Endometrium (tissue), 2 donors: Measurements from ENCODE around the gene RRP1B.
"Not testable (repeated sequence)": the region's sequence is repeated elsewhere in the genome, so short reads cannot be mapped to it uniquely, and the experiment has no call there.

Source experiments
- FAIRE-seq: peaks from 2 replicates; lab custom pipeline; 2012; peaks lifted over from hg19 to GRCh38; lab: Jason Lieb, UNC
- donor health status: control.
- donor health status: control.

RRP1B gene

DNA sequence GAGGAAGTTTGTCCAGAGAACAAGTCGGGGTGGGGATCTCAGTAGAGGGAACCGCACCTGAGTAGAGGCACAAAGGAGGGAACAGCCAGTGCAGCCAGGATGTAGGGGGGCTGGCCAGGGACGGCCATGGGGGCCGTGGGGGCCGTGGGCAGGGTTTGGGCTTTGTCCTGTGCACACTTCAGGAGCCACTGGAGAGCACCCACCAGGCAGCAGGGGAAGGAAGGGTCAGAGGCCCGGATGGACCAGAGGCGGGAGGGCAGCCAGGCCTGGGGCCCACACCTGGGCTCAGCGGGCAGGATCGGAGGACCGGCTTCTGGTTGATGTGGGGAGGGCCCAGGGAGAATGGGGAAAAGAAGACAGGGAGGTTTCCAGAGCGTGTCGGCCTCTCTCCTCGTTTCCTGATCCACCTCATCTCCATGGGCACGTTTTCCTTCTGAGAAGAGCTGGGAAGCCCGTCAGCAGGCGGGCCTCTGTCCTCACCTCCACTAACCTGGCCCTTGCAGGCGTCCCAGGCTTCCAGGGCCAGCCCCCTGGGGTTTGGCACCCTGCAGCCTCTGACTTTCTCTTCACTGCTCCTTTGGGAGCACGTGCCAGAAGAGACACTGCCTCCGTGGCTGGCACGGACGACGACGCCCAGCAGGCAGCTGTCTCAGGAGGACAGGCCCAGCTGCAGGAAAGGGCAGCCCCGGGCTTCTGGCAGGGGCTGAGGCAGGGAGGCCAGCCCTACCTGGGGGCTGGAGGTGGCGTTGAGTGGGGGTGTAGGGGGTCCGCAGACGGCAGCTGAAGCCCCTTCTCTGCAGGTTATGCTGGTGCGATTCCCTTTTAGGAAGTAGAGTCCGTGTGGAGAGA lies 42.8 kb downstream of the RRP1B start:
- FAIRE-seq, result no peak

DNA sequence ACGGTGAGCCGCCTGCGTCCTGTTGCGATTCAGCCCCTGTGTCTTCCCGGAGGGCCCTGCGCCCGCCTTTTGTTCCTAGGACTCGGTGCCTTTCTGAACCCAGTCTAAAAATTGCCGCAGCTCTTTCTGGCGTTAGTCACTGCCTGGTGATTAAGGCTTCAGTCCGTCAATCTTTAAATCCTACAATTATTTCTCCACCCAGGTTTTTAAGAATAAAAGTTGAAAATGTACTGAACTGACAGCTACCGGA lies 43.4 kb downstream of the RRP1B start:
- no peak for FAIRE-seq

DNA sequence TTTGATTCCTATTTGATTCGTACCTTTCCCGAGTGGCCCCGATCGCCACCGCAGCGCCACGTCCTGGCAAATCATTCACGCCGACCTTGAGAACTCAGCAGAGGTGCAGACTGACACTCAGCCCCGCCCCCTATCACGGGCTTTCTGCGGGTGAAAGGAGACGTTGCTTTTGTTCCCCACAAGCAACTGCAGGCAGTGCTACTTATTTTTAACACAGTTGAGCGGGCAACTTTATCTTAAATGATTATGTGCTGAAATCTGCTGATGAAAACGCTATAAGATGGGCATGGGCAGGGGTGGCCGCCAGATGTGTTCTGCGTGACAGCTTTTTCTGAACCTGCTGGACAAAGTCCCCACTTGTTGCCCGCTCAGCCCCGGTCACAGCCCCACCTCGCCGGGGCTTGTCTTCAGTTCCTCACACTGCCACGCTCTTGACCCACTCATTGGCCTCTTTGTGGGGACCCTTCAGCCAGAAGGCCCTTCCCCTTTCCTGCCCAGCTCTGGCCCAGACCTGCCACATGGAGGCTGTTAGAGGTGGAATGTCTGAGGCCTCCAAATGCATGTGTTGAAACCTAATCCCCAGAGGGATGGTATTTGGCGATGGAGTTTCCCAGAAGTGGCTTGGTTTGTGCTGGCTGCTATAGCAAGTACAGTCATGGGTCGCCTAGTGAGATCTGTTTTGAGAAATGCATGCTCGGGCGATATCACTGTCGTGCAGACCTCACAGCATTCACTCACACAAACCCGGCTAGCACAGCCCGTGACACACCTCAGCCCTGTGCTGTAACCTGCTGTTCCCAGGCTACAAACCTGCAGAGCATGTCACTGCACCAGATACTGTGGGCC lies 43.9 kb downstream of the RRP1B start:
- no peak for FAIRE-seq

DNA sequence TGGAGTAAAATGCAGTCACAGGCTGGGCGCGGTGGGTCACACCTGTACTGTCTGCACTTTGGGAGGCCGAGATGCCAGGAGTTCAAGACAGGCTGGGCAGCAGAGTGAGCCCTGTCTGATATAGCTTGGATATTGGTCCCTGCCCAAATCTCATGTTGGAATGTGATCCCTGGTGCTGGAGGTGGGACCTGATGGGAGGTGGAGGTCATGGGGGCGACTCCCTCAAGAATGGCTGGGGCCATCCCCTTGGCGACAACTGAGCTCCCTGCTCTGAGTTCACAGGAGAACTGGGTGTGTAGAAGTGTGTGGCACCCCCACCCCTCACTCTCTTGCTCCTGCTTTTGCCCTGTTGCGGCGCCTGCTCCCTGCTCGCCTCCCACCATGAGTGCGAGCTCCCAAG lies 48.1 kb downstream of the RRP1B start:
- FAIRE-seq, result no peak

DNA sequence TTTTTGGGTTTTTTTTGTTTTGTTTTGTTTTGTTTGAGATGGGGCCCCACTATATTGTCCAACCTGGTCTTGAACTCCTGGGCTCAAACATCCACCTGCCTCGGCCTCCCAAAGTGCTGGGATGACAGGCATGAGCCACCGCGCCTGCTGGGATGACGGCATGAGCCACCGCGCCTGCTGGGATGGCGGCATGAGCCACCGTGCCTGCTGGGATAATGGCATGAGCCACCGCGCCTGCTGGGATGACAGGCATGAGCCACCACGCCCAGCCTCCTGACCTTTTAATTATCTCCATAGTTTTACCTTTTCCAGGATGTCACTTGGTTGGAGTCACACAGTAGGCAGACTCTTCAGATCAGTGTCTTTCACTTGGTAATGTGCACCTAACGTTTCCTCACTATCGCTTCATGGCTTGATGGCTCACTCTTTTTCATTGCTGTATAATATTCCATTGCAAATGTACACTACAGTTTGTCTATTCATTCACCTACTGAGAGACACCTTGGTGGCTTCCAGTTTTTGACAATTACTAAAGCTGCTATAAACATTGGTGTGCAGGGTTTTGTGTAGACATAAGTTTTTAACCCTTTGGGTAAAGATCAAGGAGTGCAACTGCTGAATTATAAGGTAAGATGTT lies 49.5 kb downstream of the RRP1B start:
- FAIRE-seq, result no peak

DNA sequence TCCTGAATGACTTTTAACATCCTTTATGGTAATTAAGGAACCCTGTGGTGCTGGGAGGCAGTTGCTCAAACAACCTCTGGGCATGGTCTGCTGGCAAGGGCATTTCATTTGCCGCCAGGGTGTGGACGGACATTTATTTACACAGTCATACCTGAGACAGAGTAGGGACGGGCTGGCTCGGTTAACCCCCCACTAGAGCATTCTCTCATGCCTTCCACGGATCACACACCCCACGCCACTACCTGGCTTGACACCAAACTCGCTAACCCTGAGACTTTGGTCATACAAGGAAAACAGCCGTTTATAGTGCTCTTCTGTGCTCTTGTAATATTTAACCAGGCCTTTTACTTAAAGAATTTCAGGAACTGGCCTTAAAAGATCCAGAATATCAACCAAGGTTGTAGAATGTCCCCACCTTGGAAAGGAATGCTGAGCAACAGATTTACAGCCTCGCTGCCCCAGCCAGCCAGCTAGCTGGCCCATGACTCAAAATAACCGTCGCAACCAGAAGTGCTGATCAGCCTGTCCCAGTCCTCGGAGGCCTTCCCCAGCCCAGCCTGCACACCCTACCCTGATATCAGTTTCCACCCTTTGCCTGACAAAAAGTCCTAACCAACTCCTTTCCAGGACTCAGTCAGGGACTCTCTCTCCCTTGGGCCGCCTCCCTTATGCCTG lies 53.0 kb downstream of the RRP1B start:
- no peak for FAIRE-seq

DNA sequence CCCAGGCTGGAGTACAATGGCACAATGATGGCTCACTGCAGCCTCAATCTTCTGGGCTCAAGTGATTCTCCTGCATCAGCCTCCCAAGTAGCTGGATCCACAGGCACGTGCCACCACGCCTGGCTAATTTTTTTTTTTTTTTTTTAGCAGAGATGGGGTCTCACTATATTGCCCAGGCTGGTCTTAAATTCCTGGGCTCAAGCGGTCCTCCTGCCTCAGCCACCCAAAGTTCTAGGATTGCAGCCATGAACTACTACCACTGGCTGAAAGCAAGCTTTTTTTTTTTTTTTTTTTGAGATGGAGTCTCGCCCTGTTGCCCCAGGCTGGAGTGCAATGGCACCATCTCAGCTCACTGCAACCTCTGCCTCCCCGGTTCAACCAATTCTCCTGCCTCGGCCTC lies 53.8 kb downstream of the RRP1B start:
- FAIRE-seq, result not testable (repeated sequence)

DNA sequence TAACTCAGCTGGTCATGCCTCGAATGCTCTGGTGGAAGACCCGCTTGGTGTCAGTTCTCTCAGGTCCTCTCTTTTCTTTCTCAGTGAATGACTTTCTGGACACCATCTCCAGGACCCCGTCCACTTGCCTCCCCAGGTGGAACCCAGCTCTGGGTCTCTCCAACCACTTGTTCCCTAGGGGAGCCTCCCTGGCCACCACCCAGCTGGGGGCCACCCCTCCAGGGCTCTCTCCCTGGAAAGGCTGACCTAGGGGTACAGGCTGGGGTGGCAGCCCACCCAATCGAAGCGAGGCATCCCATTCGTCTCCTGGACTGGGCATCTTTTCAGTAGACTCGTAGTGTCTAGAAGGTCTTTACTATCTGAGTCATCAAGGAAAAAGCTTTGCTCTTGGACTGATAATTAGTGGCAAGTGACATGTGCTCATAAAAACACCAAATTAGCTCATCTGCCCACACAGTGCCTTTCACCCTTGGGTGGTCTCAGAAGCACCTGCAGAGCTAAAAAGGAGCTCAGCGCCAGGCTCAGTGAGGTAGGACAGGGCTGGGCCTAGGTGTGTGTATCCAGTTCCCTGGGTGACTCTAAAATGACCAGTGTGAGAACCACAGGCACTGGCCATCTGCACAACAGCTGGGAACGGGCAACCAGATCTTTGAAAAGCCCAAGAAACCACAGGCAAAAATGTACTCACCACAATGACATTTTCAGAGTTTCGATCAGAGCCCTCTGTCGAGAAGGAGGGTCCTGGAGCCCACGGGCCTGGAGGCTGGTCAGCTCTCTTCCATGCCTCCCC lies 57.2 kb downstream of the RRP1B start:
- FAIRE-seq, result no peak

DNA sequence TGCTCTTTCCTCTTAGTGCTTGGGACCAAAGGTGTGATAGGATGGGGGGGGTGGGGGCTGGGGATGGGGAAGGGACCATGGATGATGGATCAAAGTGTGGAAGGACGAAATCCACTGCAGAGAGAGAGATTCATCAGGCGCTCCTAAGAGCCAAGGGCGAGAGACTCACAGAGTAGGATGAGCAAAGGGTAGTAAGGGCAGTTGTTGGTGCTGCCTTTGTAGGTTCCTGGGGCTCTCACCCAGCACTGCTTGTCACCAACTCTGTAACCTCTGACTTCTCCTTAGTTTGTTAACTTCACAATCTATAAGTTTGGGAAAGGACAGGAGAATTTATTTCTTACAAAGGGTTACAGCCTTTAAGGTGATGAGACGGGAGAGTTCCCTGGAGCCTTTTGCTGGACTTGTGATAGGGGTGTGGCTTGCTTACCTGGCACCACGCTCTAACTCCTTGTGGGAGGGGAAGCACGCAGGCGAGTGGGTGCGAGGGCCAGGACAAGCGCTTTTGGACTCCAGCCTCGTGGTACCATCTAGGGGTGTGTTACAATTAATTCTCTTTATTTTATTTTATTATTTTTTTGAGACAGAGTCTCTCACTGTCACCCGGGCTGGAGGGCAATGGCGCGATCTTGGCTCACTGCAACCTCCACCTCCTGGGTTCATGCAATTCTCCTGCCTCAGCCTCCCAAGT lies 58.0 kb downstream of the RRP1B start:
- FAIRE-seq, result no peak

DNA sequence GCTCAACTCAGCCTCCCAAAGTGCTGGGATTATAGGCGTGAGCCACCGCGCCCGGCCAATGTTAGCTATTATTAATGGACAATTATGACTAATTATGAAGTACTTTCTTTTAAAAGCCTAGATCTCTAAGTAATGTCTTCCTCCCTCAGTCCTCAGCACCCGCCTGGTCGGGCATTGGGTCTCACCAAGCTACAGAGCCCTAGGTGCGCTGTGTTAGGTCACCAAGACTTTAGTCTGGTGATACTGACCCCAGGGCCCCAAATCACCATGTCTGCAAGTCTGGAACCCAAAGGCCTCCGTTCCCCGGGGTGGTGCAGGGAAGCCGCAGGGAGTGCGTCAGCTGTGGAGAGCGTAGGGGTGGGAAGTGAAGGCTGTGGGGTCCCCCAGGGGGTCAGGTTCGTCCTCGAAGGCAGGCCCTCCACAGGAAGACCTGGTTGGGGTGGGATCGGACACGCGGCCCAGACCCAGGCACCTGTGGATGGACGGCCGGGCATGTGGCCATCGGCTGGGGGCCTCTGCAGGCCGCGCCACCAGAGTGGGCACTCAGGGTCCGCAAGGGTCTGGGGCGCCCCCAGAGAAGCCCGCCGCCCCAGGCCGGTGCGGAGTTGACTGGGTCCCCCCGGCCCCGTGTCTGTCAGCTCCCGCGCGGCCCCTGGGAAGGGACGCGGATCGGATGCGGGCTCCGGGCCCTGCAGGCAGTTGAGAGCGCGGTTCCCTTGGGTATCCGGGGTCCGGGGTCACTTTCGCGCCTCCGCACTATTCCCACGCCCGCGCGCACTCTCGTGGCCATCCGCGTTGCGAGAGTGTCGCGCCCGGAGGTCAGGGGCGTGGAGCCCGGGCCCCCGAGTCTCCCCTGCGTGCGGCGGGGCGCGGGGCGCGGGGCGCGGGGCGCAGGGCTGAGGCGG lies 58.9 kb downstream of the RRP1B start:
- no peak for FAIRE-seq

DNA sequence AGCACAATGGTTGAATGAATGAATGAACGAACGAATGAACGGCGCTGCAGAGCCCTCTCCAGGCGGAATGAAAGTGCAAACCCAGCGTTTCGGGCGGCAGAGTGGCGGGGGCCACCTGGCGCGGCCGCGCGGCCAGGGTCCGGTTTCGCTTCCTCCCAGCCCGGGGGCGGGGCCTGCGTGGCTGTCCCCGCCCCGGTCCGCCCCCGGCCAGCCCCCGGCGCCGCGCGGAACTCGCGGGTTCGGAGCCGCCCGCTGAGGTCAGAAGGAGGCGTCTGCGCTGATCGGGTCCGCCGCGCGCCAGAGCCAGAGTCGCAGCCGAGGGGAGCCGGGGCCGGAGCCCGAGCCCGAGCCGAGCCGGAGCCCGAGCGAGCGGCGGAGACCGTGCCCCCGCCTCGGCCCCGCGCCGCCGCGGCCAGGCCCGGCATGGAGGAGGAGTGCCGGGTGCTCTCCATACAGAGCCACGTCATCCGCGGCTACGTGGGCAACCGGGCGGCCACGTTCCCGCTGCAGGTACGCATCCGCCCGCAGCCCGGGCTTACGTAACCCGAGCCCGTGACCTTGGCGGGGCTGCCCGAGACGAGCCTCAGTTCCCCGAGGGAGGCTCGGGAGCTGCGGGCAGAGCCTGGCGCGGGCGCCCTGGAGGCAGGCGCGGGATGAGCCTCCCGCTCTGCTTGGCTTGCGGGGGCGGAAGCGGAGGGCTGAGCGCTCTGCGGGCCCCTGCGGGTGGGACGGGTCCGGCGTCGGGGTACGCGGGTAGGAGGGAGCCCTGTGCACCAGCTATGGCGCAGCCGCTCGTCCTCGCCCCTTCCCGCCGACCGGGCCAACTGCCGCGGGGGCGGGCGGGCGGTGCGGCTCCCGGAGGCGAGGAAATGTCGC lies 59.8 kb downstream of the RRP1B start, which contains the start of gene PDXK:
TSS of gene PDXK (plus strand) at position 258 of the 876 bp plus-strand sequence. CDS start at position 424, 166 bp downstream.
- no peak for FAIRE-seq

DNA sequence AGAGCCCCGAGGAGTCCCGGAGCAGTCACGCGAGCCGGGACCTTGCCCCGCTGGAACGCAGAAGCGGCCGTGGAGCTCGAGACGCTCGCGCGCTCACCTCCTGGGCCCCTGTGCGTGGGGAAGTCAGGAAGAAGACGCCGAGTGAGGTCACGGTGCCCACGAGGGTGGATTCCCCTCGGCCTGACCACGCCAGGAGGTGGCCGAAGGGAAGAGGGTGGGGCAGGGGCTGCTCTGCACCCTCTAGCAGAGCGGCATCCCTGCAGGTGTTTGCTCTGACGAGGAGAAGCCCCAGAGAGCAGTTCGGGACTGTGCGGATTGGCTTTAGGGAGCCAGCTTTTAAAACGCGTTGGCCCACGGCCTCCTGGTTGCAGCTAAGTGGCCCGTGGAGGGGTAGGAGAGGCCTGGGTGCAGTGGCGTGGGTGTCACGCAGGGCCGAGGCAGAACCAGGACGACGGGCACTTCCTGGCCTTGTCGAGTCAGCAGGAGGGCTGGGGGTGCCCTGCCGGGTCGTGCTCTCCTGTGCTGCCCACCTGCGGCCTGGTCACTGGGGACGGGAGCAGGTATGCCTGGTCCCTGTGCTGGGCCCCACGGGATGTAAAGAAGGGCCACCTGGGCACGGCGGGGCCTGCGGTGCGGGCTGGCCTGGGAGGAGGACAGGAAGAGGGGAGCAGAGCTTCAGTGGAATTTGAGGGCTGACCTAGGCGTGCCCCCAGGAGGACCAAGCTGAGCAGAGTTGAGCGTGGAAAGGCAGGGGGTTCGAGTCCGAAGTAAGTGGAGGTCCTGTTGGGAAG lies 60.6 kb downstream of the RRP1B start:
- no peak for FAIRE-seq

DNA sequence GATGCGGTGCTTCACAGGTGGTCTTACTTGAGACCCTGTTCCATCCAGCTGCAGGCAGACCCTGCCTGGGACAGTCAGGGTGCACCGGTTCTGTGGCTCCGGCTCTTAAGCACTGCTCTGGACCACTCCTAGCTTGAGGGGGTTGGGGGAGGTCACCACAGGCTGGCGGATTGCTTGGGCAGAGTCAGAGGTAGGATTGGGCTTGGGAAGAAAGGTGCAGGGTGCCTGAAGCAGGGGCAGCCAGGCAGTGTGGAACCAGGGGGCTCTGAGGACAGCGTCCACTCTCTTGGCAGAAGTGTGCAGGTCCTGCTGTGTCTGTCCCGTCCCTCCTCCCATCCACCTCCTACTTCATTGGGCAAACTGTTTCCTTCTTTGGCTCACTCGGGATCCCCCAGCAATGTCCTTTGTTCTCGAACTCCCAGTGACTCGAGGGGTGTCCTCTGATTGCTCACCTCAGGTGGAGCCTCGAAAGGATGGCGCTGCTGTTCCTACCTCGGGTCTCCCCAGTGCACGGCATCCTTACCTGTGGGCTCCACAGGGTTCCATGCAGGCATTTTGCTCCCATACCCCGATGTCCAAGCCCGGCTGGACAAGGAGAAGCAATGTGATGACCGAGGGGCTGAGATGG lies 61.3 kb downstream of the RRP1B start:
- no peak for FAIRE-seq

DNA sequence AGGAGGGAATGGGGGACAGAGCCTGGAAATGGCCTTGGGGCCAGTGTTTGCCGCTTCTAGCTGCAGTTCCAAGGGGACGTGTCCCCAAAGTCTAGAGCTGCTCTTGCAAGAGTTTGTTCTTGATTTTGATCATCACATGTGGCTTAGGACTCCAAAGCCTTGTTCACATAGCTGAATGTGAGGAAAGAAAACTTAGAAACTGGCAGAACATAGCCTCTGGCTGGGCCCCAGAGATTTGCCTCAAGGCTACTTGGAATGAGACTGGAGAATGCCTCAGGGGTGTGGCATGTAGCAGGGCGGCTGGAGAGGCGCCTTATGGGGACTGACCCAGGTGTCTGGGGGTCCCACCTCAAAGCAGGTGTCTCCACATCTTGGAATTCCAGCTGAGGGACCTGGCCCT lies 61.8 kb downstream of the RRP1B start:
- FAIRE-seq, result no peak

DNA sequence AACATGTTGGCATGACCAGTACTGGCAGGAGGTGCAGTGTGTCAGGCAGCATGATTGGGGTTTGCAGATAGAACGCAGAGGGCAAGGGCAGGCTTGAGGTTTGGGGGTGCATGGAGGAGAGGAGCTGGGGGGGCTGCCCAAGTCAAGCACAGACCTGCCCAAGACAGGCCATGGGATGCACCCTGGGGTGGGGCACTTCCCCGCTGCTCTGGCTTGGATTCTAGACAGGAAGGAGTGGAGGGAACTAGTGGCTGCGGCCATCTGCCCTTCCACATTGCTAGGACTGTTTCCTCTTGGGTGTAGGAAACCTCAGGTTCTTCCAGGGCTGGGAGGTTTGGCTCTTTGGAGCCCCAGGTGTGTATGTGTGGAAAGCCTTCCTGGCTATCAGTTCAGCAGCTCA lies 62.6 kb downstream of the RRP1B start:
- no peak for FAIRE-seq

DNA sequence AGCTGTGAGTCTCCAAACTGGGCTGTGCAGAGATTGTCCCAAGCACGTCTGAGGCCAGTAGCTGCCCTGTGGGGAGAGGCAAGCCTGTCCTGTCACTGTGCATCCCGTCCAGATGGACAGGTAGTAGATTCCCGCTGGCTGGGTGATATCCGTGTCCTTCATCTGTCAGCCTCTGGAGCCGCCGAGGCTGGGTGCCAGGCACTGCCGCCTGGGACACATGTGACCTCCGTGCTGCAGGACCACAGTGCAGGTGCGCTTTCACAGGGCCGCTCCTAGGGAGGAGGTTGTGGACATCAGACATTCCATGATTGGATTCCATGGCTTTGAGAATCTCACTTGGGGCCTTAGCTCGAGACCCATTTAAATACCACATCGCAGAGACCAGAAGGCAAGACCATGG lies 64.3 kb downstream of the RRP1B start:
- no peak for FAIRE-seq

DNA sequence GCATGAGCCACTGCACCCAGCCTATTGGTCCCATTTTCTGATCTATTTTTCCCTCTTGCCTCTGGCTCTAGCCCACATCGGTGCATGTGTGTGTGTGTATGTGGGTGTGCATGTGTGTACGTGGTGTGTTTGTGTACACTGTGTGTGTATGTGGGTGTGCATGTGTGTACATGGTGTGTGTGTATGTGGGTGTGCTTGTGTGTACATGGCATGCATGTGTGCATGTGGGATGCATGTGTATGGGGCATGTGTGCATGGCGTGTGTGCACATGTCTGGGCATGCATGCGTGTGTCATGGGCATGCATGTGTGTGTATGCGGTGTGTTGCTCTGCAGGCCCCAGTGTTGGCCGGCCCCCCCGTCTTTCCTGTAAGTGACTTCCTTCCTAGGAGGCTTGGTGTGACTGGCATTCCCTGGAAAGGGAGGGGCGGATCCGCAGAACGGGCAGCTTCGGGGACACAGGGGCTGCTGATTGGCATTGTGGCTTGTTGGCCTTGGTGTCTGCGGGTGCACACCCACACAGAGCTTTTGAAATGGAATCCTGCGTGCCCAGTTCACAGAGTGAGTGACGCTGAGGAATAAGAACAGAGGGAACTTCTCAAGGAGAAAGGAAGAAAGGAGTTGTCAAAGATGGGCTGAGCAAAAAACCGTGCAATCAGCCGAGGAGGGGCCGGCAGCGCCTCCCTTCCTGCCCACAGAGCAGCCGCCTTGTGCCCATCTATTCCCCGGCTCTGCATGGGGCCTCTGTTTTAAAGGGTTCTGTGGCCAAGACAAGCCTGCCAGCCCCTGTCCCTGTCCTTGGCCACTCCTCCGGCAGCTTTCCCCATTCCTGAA lies 67.5 kb downstream of the RRP1B start:
- no peak for FAIRE-seq
